GM21390 (cell line): ENCODE results near the gene LAG3.

Experiments
- ATAC-seq: cut with Tn5 transposase; IDR thresholded peaks from one replicate; pipeline ENCODE4 v1.9.1; 2021; ENCODE audit not compliant: unreplicated experiment

Gene LAG3

GRCh38 chr12:6752921-6753771 lies 19.2 kb upstream of the LAG3 start, which contains the start of gene MLF2:
TSS of gene MLF2 (minus strand) at chr12:6753141. CDS start at chr12:6752334, 807 bp downstream.
- ATAC-seq, result peak; percentile 88

- no peak for ATAC-seq
Observed at GRCh38 chr12:6753772-6754356, 18.5 kb upstream of the LAG3 start.

DNA sequence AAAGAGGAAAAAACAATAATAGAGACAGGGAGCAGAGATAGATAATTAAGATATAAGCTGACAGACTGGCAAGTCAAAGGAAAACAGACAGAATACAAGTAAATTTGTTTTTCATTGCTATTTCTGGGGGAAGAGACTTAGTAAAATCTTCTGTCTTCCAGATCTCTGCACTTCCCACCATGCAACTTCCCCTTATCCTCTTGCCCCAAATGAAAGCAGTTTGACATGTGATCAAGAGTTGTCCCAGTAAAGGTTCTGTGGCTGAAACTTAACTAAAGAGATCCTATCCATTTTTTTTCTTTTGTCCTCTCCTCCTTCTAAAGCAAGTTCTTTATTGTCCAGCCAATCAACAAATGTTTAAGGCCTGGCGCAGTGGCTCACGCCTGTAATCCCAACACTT lies 17.9 kb upstream of the LAG3 start:
- no peak for ATAC-seq

DNA sequence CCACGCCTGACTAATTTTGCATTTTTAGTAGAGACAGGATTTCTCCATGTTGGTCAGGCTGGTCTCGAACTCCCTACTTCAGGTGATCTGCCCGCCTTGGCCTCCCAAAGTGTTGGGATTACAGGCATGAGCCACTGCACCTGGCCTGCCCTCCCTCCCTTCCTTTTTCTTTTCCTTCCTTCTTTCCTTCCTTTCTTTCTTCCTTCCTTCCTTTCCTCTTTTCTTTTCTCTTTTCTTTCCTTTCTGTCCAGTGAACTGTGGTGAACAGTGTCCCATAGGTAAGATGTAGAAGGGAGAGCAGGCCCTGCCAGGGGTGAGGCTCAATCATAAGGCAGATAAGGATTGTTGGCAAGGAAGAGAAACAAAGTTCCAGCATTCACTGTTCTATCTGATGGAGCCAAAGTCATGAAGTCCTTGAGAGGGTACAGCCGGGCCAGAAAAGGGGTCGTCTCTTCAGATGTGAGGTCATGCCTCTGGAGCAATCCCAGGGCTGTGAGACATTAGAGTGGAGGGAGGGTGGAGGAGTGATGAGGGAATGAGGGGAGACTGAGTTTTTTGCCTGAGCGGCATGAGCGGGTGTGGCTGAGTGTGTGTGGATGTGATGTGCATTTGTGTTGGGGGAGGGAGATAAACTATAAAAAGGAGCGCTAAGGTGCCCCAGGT lies 15.2 kb upstream of the LAG3 start:
- no peak for ATAC-seq

- ATAC-seq, result no peak
Observed at GRCh38 chr12:6758506-6759095, 13.7 kb upstream of the LAG3 start.

- ATAC-seq, result no peak
Observed at GRCh38 chr12:6759741-6760140, 12.6 kb upstream of the LAG3 start.

- no peak for ATAC-seq
Observed at GRCh38 chr12:6763380-6763779, 8.9 kb upstream of the LAG3 start.

DNA sequence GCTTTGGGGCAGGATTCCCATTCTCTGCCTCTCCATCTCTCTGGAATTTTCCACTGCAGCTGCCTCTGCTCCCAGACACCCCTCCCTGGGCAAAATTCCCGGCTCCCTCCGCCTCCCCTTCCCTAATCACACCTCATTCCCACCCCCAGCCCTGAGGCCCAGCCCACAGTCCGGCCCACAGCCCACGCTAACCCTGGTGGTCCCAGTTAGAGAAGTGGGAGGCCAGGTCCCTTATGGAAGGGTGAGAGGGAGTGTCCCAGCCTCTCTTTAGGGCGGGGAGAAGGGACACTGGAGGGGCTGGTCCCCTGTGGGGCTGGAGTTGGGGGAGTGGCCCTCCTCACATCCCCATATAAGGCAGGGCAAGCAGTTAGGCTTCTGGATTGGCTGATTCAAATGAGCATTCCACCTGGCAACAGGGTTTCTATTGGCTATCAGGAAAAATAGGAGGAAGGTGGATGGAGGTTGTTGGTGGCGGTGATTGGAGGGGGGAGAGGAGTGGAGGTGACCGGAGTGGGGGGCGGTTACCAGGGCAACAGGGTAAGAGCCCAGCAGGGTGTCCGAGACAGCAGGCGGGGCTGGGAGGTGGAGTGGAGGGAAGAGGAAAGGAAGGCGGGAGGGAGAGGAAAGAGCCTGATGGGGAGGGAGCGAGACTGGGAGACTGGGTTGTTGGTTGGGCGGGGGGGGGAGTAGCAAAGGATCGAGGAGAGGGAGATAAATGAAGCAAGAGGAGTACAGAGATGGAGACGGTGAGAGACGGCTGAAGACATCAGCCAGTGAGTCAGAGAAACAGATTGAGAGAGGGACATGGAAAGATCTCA lies 8.1 kb upstream of the LAG3 start:
- ATAC-seq, result peak; percentile 75

GRCh38 chr12:6765048-6765633 lies 7.2 kb upstream of the LAG3 start:
- ATAC-seq, result no peak

DNA sequence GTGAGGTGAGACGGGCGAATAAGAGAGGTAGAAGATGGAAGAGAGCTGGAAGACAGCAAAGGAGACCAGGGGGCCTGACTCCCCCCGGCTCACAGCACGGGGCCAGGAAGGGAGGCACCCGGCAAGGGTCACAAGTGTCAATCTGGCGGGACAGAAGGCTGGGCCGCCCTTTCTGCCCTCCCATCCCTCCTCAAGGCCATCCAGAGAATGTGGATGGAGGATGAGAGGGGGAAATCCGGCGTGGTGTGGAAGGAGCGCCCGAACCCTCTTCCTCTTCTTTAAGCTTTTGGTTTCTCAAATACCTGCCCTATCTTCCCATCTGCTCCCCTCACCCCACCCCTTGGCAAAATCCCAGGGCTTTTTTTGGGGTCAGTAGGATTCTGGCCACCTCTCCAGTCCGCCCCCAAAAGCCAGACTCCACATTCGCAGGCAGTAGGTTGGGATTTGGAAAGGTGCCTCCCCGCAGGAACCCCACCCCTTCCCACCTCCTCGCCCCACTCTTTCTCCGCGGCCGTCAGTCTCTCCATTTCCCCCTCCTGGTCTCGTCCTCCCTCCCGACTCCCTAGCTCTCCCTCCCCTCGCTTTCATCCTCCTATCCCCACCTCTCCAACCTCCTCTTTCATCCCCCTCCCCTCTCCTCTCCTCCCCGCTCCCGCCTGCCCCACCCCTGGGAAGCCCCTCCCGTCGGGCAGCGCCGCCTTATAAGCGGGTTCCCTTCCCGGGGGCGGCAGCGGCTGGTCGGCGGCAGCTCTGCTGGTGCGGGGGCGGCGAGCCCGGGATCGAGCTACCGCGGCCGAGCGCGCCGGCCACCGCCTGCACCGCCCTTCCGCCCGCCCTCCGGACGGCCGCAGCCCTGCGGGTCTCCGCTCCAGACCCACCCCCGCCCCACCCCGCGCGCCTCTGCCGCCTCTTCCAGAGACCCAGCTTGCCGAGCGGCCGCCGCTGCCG lies 6.4 kb upstream of the LAG3 start, which contains the start of gene PTMS:
Gene PTMS (plus strand): TSS at position 730 of the 948 bp plus-strand sequence. CDS start 343 bp downstream, outside the sequence.
- ATAC-seq, result peak; percentile 15

DNA sequence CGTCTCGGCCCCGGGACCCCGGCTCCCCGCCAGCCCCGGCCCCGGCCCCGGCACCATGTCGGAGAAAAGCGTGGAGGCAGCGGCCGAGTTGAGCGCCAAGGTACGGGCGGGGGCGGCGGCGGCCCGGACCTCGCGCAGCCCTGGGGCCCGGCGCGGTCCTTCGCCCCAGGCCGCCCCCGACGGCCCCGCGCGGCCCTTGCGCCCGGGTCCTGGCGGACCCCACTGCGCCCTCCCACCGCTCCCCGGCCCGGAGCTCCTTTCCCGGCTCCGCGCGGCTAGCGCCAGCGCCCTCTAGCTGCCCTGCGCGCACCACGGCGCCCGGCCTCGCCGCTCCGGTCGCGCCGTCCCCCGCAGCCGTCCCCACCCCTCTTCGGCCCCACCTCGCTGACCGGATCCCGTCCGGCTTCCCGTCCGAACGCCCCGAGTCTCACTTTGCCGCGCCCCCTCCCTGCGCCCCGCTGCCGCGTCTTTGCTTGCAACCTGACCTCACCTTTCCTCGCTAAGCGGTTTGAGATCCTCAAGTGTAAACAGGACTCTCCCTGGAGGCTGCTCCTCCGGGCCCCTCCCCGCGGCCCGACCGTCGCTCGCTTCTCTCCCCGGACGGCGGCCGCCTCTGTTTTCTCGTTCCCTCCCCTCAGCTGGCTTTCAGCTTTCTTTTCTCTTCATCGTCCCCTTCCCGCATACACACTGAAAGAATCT lies 5.5 kb upstream of the LAG3 start:
- peak; percentile 46 for ATAC-seq

DNA sequence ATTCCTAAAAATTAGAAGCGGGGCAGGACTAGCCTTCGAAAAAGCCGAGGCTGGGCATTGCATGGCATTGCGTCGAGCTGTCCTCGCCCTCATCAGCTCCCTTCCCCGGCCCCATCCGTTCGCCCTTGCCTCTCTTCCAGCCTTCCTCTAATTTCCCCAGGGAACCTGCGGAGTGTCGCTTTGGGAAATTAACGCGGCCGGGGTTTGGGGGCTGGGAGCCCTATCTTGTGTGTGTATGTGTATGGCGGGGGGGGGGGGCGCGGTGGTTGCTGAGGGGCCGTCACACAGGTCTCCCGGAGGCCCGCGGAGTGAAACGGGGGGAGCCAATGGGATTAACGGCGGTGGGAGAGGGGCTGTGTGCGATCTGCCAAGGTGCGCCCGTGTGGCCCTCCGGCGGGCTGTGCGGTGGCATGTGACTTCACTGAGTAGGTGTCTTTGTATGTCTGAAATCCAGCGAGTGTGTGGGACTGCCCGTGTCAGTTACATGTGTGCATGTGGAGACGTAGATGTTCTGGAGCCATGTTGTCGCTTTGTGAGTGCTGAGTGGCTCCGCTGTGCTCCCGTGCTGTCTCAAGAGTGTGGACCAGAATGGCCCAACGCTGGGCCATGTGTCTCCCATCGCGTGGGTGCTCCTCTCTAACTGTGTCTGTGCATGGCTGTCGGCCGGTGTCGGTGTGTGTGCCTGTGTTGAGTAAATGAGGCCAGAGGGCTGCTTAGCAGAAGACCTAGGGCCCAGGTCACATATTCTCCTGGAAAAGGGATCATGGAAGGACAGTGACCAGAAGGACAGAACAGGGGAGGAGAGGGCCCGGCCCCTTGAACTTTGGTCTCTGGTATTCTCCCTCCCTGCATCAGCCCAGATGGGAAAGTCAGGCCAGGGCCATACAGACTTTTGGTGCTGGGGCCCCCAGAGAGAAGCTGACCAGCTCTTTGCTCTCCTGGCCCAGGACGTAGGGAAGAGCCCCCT lies 4.7 kb upstream of the LAG3 start:
- no peak for ATAC-seq

GRCh38 chr12:6768437-6768914 lies 3.8 kb upstream of the LAG3 start:
- ATAC-seq, result no peak

GRCh38 chr12:6768990-6769389 lies 3.3 kb upstream of the LAG3 start:
- no peak for ATAC-seq

GRCh38 chr12:6769666-6770065 lies 2.7 kb upstream of the LAG3 start:
- ATAC-seq, result no peak

DNA sequence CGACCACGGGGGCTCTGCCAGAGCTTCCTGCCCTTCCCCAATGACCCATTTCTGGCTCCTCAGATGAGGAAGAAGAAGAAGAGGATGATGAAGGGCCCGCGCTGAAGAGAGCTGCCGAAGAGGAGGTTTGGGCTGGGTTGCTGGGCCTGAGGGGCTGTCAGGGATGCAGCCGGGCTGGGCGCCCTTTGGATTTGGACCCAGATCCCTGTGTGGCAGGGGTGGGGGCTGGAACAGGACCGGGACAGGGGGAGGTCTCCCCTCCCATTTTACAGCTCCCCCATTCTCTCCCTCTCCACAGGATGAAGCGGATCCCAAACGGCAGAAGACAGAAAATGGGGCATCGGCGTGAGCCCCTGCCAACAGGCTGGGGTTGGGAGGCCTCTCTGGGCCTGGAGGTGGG lies 2.2 kb upstream of the LAG3 start:
- ATAC-seq, result no peak

GRCh38 chr12:6770600-6770999 lies 1.7 kb upstream of the LAG3 start:
- ATAC-seq, result no peak
